Measurements from ENCODE around the gene RAB11FIP4. TPM values are rescaled to one million over a fixed set of nuclear protein-coding genes. Genes with fewer than 3 reads are reported as not detected.

Gene RAB11FIP4
- total and polyA plus RNA-seq, 2 of the 8 experiments (the other 6 are each of a cell fraction or from before 2014, with no cell fraction given): 21.7 to 53.2 TPM

GRCh38 chr17:31469959-31470358 is 78.5 kb downstream of the RAB11FIP4 start (continued):
- TF ChIP-seq BACH1 (IDR thresholded peaks at IDR 0.05; ENCODE audit: low read length) (no peak), TEAD4 (IDR thresholded peaks at IDR 0.05; ENCODE audit: low read depth, low read length) (no peak), FOSL1 (IDR thresholded peaks at IDR 0.05; ENCODE audit: insufficient read depth, low read depth, low read length) (no peak), BRCA1 (IDR thresholded peaks at IDR 0.05; ENCODE audit: low read depth, low read length) (no peak), EP300 (IDR thresholded peaks at IDR 0.05; ENCODE audit: borderline replicate concordance in 1 of 2, low read depth in 2 of 2, low read length in 2 of 2) (0 out of 3 replicates have a peak, but pooled peaks of 1 of the 2 experiments have one; percentile 30), CBX8 (IDR thresholded peaks at IDR 0.05; ENCODE audit: borderline replicate concordance, low read depth, low read length) (no peak), JUN (IDR thresholded peaks at IDR 0.05; ENCODE audit: low read depth, low read length) (no peak), RNF2 (IDR thresholded peaks at IDR 0.05; ENCODE audit: borderline replicate concordance, low read depth, low read length, missing control alignments, poor library complexity, severe bottlenecking) (no peak), TAF1 (IDR thresholded peaks at IDR 0.05; ENCODE audit: low read depth, low read length) (0 out of 2 replicates have a peak, but pooled peaks have one; percentile 42), TCF12 (IDR thresholded peaks at IDR 0.05; ENCODE audit: low read depth, low read length) (no peak), CBX5 (IDR thresholded peaks at IDR 0.05; ENCODE audit: low read depth, low read length) (no peak), RXRA (IDR thresholded peaks at IDR 0.05; ENCODE audit: insufficient read depth, low read depth, low read length) (no peak)
